Stimulated activated effector memory CD8-positive, alpha-beta T cell treated with anti-CD3 and anti-CD28 coated beads, Interleukin-12 subunit alpha, Interleukin-12 subunit beta, amount 100 ng/mL, for 72 hours (primary cell): ENCODE measurements around the gene VPS29.
"Not testable (repeated sequence)": the region's sequence is repeated elsewhere in the genome, so short reads cannot be mapped to it uniquely, and the experiment has no call there.

Source experiments
- ATAC-seq: fragments of 150-1000 bp; cut with Tn5 transposase; 2 replicates; pipeline ENCODE4 v1.10.0; 2021
- DNase-seq, 2 donors: peaks; one replicate each; pipeline ENCODE4 v3.0.0; 2021 to 2022; ENCODE audit warnings: low spot score in 2 of 2
- H3K27ac Mint-ChIP-seq: one replicate; pipeline ENCODE4 v1.8.0; 2022; ENCODE audit warnings: mild to moderate bottlenecking, mixed read lengths
- H3K36me3 Mint-ChIP-seq: one replicate; pipeline ENCODE4 v1.8.0; 2022; ENCODE audit warnings: mild to moderate bottlenecking, mixed read lengths
- H3K4me1 Mint-ChIP-seq: one replicate; pipeline ENCODE4 v1.8.0; 2022; ENCODE audit warnings: mixed read lengths
- H3K4me3 Mint-ChIP-seq: one replicate; pipeline ENCODE4 v1.8.0; 2022; ENCODE audit warnings: mild to moderate bottlenecking, mixed read lengths
- H3K9me3 Mint-ChIP-seq: one replicate; pipeline ENCODE4 v1.8.0; 2022; ENCODE audit warnings: mixed read lengths

VPS29 gene

DNA sequence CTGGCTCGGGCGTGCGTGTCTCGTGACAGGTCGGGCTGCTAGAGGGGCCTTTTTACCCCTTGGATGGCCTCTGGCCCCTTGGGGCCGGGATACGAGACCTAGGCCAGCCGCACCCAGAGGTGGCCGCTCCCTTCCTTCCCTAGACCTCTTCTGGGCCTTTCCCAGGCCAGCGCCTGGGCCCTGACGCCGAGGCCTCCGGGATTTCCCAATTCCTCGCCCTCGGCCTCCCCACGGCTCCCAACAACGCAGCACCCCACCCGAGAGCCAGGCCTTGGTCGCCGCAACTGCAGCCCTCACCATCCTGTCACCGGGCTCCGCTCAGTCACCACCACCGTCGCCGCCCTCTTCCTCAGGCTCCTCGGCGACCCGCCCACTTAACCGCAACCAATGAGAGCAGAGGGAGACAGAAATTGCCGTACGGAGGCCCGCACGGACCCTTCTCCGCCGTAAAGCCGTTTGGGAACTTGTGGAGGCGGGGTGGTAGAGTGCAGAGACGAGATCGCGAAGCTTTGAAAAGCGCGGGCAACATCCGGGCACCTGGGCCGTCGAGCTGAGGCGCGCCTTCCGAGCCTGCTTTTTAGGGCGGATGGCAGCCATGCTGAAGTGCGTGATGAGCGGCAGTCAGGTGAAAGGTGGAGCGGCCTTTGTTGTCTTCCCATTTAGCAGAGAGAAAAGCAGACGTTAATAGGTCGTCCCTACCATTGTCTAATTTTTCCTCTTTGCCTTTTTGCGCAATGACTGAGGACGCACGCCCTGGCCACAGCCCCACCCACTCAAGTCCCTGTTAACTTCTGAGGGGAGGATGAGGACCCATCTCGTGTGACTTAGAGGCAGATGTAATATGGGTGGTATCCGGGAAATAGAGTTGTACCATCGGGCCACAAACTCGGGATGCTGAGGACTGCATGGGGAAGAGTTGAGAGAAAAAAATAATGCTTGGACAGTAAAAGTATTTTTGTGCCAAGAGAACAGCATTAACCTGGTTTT, at the start of gene VPS29, which contains the start of gene RAD9B:
TSS of gene VPS29 (minus strand) at position 360 of the 987 bp plus-strand sequence. CDS start at position 300, 60 bp downstream.
TSS of gene RAD9B (plus strand) at position 580 of the 987 bp plus-strand sequence. CDS start at position 587, 7 bp downstream.
- peak; percentile 92 to 99 for DNase-seq
- Mint-ChIP-seq H3K9me3 (no peaks in the 10 kb centered on the region), H3K27ac (peak within 1 kb of the TSS; percentile 98), H3K36me3 (peaks cover 56% of the 10 kb centered on the region), H3K4me1 (peaks cover 26% of the 10 kb centered on the region), H3K4me3 (peak within 1 kb of the TSS; percentile 92)
- peak; percentile 99 for ATAC-seq

DNA sequence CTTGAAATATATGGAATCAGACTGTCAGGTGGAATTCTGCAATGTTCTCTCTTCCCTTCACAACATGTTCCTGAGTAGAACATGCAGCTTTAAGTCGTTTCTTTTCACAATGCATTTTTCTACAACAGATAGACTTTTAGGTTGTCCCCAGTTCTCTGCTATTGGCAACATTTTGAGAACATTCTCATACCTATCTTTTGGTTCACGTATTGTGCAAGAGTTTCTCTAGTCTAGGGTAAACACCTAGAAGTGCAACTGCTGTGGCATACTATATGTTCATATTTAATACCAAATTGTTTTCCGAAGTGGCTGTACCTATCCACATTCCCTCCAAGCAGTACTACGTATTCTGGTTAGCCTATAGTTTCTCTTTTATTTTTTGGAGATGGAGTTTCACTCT, 49.1 kb upstream of the VPS29 start:
- Mint-ChIP-seq H3K36me3 (peaks cover 62% of the 10 kb centered on the region), H3K27ac (no peak overlapping the region), H3K4me3 (no peak overlapping the region), H3K9me3 (no peaks in the 10 kb centered on the region), H3K4me1 (peaks cover 44% of the 10 kb centered on the region)
- DNase-seq (no peak), ATAC-seq (no peak)

DNA sequence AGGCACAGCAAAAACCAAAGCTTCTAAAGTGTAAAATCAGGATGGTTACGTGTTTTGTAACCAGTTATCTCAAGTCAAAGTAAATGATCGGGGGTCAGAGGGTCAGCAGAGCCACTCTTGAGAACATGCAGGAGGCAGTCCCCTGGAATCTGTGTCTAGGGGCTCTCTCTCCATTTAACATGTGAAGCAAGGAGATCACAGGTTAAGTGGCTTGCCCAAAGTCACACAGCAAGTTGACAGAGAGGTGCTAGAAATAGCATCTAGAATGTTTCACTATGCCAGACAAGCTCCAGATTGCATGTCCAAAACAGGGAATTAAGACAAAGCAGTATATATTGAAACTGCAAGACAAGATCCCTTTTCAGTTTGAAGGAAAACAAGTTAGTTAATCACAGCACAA, 47.8 kb upstream of the VPS29 start:
- Mint-ChIP-seq H3K4me3 (no peak overlapping the region), H3K4me1 (peaks cover 38% of the 10 kb centered on the region), H3K27ac (peak overlapping the region; percentile 23), H3K9me3 (no peaks in the 10 kb centered on the region), H3K36me3 (peaks cover 74% of the 10 kb centered on the region)
- ATAC-seq: no peak
- DNase-seq: no peak

DNA sequence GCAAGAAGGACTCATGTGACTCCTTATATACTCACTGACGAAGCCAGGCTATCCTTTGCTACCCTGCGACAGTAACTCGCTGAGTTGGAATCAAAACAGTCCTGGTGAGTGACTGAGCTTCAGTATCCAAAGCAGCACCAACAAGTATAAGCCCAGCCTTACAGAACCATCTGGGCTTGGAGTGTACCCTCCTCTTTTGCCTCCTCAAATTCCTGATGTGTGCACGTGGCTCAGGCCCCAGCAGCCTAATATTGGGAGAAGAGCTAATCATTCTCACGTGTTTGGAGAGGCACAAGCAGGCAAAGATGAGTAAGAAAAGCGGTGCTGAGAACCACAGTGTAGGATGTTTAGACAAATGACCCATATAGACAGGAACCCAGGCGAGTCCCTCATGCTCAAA, 46.8 kb upstream of the VPS29 start:
- Mint-ChIP-seq H3K4me3 (no peak overlapping the region), H3K27ac (peak overlapping the region; percentile 23), H3K9me3 (no peaks in the 10 kb centered on the region), H3K36me3 (peaks cover 85% of the 10 kb centered on the region), H3K4me1 (peaks cover 40% of the 10 kb centered on the region)
- ATAC-seq: peak; percentile 48
- no peak for DNase-seq

DNA sequence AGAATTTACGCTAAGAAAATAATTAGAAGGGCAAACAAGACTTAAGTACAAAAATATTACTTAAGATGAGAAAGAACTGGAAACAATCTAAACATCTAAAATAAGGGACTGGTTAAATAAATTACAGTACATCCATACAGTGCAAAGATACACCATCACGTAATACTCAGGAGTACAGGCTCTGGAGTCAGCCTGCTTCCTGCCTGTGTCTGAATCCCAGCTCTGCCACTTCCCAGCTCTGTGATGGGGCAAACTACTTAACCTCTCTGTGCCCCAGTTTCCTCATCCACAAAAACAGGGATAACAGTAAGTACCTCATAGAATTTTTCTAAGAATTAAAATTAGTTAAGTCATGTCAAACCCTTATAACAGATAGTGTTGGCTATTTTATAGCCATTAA, 45.2 kb upstream of the VPS29 start:
- ATAC-seq (no peak), DNase-seq (no peak)
- Mint-ChIP-seq H3K36me3 (peaks cover 98% of the 10 kb centered on the region), H3K4me3 (no peak overlapping the region), H3K27ac (peak overlapping the region; percentile 34), H3K9me3 (no peaks in the 10 kb centered on the region), H3K4me1 (peaks cover 45% of the 10 kb centered on the region)

DNA sequence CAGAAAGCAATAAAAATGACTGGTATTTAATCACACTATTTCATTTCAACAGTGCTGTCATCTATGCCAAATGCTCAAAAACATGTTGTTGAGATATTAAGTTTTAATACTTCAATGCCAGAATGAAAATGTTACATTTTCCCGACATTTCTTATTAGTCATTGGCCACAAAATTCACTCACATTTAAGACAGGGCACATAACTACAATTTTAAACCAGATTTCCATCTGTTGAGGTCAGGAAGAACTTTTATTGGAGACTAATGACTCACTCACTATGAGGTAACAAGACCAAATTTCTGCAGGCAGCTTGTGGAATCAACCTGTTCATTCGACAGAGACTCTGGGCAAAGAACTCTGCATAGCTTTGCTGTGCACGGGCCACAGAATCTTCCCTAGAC, 44.4 kb upstream of the VPS29 start:
- no peak for ATAC-seq
- Mint-ChIP-seq H3K4me1 (peaks cover 39% of the 10 kb centered on the region), H3K4me3 (no peak overlapping the region), H3K27ac (peak overlapping the region; percentile 34), H3K36me3 (peaks cover 98% of the 10 kb centered on the region), H3K9me3 (no peaks in the 10 kb centered on the region)
- DNase-seq: no peak

DNA sequence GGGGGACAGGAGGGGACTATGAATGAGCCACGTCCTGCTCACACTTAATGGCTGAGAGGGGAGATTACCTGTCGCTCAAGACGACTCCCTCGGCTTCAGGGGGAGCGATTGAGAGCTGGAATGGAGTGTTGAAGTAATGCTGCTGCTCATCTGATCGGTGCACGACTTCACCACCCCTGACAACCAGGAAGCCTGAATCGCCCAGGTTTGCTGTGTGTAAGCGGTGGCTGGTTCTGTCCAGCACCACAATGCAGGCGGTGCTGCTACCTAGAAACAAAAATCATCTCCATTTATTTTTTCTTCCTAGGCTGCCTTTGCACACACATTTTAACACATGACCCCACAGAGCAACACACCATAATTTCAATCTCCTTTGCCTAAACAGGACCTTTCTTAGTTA, 43.9 kb upstream of the VPS29 start:
- peaks cover 98% of the 10 kb centered on the region for H3K36me3 Mint-ChIP-seq
- DNase-seq (no peak), ATAC-seq (no peak)
- no peak overlapping the region for H3K4me3 Mint-ChIP-seq
- H3K4me1 Mint-ChIP-seq: peaks cover 39% of the 10 kb centered on the region
- peak overlapping the region; percentile 34 for H3K27ac Mint-ChIP-seq
- no peaks in the 10 kb centered on the region for H3K9me3 Mint-ChIP-seq

DNA sequence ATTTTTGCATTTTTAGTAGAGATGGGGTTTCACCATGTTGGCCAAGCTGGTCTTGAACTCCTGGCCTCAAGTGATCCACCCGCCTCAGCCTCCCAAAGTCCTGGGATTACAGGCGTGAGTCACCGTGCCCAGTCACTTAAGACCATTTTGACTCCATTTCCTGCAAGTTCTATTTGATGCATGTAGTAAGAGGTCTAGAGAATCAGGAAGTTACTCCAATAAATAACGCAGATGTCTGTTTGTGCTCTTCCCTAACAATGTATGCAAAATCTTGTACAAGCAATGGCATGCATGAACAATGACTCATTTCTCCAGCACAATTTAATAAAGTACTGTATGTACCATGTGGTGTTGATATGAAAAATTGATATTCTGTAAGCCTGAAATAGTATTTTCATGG, 43.3 kb upstream of the VPS29 start:
- not testable (repeated sequence) for DNase-seq, ATAC-seq, H3K4me3 Mint-ChIP-seq, H3K9me3 Mint-ChIP-seq, H3K27ac Mint-ChIP-seq
- Mint-ChIP-seq H3K4me1 (peaks cover 39% of the 10 kb centered on the region), H3K36me3 (peaks cover 98% of the 10 kb centered on the region)

DNA sequence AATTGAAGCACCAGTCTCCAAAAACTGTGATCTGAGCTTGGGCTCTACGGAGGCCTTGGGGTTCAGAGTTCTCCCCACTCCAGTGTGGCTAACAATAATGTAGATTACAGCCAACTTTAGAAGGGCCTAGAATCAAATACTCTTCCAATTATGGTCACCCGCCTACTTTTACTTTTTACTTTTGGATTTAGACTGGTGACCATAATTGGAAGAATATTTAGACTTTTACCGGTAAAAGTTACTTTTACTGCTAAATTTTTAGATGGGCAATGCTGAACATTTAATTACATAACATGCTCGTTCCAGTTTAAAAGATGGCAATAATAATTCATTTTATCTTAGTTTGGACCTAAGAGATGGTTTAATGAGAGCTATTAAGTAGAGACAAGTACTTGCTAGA, 42.1 kb upstream of the VPS29 start:
- H3K4me3 Mint-ChIP-seq: no peak overlapping the region
- H3K4me1 Mint-ChIP-seq: peaks cover 30% of the 10 kb centered on the region
- ATAC-seq: no peak
- no peaks in the 10 kb centered on the region for H3K9me3 Mint-ChIP-seq
- H3K27ac Mint-ChIP-seq: peak overlapping the region; percentile 30
- DNase-seq: no peak
- peaks cover 98% of the 10 kb centered on the region for H3K36me3 Mint-ChIP-seq

DNA sequence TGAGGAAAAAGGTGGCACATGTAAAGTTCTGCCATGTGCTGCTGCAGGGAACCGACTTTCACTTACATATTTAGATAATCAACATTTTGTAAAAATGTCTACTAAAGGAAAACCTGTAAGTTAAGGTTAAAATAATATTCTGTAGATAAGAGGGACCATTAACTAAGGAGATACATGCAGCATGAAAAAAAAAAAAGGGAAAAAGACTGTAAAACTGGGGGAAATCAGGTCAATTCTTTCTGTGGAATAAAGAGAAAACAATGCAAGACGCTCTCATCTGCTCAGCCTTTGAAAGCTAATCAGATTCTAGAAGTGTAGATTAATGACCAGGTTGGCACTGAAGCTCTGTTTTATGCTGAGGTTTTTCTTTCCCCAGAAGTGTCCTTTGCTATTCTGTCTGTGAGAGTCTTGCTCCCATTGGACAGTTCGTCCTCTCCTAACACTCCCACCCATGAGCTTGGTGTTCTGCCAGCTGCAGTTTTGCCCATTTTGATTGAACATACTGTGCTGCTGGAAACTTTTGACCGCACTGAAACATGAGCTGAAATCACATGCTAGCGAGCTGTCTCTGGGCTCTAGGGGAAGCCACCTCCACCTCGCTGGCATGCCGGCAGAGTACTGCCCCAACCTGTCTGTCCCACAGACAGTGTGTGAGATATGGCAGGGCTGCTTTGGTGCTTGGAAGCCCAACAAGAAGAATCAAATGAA, 41.5 kb upstream of the VPS29 start:
- DNase-seq (no peak), ATAC-seq (no peak)
- peaks cover 25% of the 10 kb centered on the region for H3K4me1 Mint-ChIP-seq
- H3K27ac Mint-ChIP-seq: peak overlapping the region; percentile 30
- no peaks in the 10 kb centered on the region for H3K9me3 Mint-ChIP-seq
- no peak overlapping the region for H3K4me3 Mint-ChIP-seq
- peaks cover 99% of the 10 kb centered on the region for H3K36me3 Mint-ChIP-seq

DNA sequence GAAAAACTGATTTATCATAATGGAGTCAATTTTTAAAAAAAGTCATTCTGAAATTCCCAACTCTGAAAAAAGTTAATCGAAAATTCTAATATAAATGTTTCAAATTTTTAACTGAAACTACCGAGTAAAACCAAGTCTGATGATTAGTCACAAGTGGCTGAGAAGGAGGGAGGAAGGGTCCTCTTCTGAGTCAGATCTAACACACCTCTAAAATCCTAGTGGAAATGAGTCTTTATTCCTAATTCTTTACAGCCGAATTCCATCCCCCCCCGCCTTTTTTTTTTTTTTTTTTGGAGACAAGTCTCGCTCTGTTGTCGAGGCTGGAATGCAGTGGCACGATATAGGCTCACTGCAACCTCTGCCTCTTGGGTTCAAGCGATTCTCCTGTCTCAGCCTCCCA, 38.1 kb upstream of the VPS29 start:
- ATAC-seq: no peak
- Mint-ChIP-seq H3K36me3 (peaks cover 100% of the 10 kb centered on the region), H3K4me1 (peaks cover 13% of the 10 kb centered on the region), H3K27ac (peak overlapping the region; percentile 17), H3K4me3 (no peak overlapping the region), H3K9me3 (no peaks in the 10 kb centered on the region)
- no peak for DNase-seq

DNA sequence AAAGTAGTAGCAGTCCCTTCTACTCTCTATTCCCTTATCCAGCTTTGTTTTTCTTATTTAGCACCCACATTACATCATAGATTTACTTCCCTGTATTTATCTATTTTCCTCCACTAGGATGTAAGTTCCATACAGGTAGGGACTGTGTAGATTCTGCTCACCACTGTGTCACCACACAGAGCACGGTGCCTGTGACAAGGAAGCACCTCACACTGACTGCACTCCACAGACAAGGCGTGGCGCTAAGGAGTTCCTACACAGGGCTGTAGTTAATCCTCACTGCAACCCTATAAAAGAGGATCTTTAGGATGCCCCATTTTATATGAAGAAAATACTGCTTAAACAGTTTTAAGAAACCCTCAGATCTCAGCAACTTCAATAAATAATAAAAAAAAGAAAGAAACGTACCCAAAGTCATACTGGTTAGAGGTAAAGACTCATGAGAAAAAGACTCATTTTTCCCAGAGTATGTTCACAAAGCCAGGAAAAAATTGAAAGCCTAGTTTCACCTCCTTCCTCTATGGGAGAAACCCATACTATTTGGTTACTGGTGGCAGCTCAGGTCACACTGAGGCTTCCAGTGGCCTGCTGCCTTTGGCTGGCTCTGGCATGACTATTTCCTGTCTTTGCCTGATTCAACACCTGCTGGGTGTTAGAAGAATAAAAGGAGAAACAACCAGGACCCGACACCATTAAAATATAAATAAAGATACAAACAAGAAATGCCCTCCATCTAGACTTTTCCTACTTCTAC, 37.1 kb upstream of the VPS29 start:
- Mint-ChIP-seq H3K36me3 (peaks cover 100% of the 10 kb centered on the region), H3K4me3 (no peak overlapping the region), H3K27ac (peak overlapping the region; percentile 80), H3K4me1 (peaks cover 13% of the 10 kb centered on the region), H3K9me3 (no peaks in the 10 kb centered on the region)
- ATAC-seq (no peak), DNase-seq (no peak)

DNA sequence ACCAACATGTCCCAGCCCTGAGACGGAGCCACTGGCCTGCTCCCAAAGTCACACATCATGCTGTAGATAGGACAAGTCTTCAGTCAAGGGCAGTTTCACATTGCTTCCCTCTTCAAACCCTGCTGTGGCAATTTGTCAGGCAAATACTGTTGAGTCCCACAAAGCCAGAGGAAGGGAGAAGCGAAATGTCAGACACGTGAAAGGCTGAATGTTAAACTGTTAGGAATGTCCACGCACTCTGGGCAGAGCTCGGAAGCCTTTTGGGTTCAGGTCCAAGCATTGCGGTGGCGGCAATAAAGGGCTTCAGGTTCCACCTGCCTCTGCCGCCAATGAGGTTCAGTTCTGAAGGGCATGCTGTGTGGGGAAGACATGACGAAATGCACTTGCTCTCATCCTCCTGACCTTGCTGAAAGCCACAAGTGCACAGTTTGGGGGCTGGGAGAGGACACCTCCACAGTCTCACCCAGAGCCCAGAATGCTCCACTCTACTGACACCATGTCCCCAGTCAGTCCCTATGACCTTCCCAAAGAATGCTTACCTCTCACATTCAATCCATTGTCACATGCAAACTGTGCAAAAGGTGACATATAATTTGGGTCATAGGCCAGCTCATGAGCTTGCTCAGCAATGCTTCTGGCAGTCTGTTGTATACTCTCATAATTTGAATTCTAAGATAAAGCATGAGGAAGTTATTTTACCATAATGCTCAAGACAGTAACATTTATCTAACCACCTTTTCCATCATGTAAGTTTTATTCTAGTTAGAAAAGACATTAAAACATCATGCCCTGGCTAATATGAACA, 35.9 kb upstream of the VPS29 start:
- peak overlapping the region; percentile 52 for H3K27ac Mint-ChIP-seq
- no peak overlapping the region for H3K4me3 Mint-ChIP-seq
- no peak for DNase-seq
- H3K36me3 Mint-ChIP-seq: peaks cover 96% of the 10 kb centered on the region
- no peaks in the 10 kb centered on the region for H3K9me3 Mint-ChIP-seq
- no peak for ATAC-seq
- H3K4me1 Mint-ChIP-seq: peaks cover 2% of the 10 kb centered on the region

DNA sequence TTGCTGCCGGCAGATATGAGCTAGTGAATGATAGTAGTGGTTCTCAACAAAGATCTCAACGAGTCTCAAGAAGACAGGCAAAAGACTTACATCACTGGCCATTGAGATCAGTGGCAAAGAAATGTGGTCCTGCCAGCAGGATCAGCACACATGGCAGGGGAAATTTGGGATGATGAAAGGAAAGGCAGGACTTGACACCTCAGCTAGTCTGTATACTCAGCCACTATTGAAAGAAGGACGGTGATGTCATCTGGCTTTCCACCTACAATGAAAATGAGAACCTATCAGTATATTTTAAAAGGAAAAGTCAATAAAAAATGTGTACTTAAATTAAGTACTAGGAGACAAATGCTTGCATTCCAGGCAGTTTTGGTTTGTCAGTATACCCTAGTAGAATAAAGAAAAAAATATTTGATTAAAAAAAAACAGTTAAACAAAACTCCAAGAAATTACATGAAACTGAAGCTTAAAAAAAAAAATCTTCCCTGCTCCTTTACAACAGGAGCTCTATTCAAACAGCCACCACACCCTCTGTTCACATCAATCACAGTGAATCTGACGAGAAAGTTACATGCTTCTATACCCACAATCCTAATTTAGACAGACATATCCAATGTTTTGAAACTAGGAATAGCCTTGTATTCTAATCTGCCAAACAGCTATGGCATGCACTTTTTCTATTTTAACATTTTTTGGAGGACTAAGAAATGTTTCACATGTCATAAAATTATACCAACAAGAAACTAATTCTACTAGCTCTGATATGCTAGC, 35.1 kb upstream of the VPS29 start:
- Mint-ChIP-seq H3K27ac (peak overlapping the region; percentile 52), H3K36me3 (peaks cover 96% of the 10 kb centered on the region), H3K9me3 (no peaks in the 10 kb centered on the region), H3K4me1 (peaks cover 1% of the 10 kb centered on the region), H3K4me3 (no peak overlapping the region)
- no peak for ATAC-seq
- no peak for DNase-seq
